IPS-20b (cell line): ENCODE measurements around the gene GNB4.

Source experiments
- H3K27ac ChIP-seq: one replicate; pipeline ENCODE4 v1.5.1; 2013; ENCODE audit warnings: low read length
- H3K27me3 ChIP-seq: 2 replicates; pipeline ENCODE4 v1.6.1; 2013; ENCODE audit warnings: mild to moderate bottlenecking, low read length, inconsistent platforms; ENCODE audit not compliant: insufficient read depth
- H3K36me3 ChIP-seq: 2 replicates; pipeline ENCODE4 v1.6.1; 2013; ENCODE audit warnings: low read depth, mild to moderate bottlenecking, inconsistent platforms, low read length, moderate library complexity; ENCODE audit not compliant: insufficient read depth
- H3K4me1 ChIP-seq: 2 replicates; pipeline ENCODE4 v1.6.1; 2013; ENCODE audit warnings: mild to moderate bottlenecking, control low read depth, inconsistent platforms, low read length, moderate library complexity; ENCODE audit not compliant: insufficient read depth
- H3K4me3 ChIP-seq: 2 replicates; pipeline ENCODE4 v1.5.1; 2013; ENCODE audit warnings: mild to moderate bottlenecking, low read length, inconsistent platforms
- H3K9ac ChIP-seq: 2 replicates; pipeline ENCODE4 v1.6.1; 2013; ENCODE audit warnings: low read depth, mild to moderate bottlenecking, inconsistent platforms, low read length, moderate library complexity
- H3K9me3 ChIP-seq: 2 replicates; pipeline ENCODE4 v1.6.1; 2013; ENCODE audit warnings: mild to moderate bottlenecking, low read depth, low read length, inconsistent platforms; ENCODE audit not compliant: insufficient read depth

The GNB4 gene

GRCh38 chr3:179348325-179349013, 102.8 kb downstream of the GNB4 start:
- peak overlapping the region; percentile 81 for H3K9ac ChIP-seq
- peaks cover 28% of the 10 kb centered on the region for H3K36me3 ChIP-seq
- H3K27me3 ChIP-seq, result no peaks in the 10 kb centered on the region
- H3K9me3 ChIP-seq, result no peaks in the 10 kb centered on the region
- peaks cover 6% of the 10 kb centered on the region for H3K4me1 ChIP-seq
- no peak overlapping the region for H3K27ac ChIP-seq
- peak overlapping the region; percentile 97 for H3K4me3 ChIP-seq

GRCh38 chr3:179347345-179348194, 103.7 kb downstream of the GNB4 start, which contains the start of gene MFN1:
MFN1 (plus strand) TSS chr3:179347709; CDS start chr3:179348852, 1,143 bp downstream.
- H3K27ac ChIP-seq, result no peak within 1 kb of the TSS
- H3K27me3 ChIP-seq, result no peaks in the 10 kb centered on the region

More at GRCh38 chr3:179347345-179348194, 103.7 kb downstream of the GNB4 start, which contains the start of gene MFN1:
- Histone ChIP-seq H3K36me3 (peaks cover 23% of the 10 kb centered on the region), H3K4me3 (peak within 1 kb of the TSS; percentile 97), H3K9ac (peak within 1 kb of the TSS; percentile 81), H3K4me1 (peaks cover 6% of the 10 kb centered on the region), H3K9me3 (no peaks in the 10 kb centered on the region)
